ENCODE results near the gene NUP214. TPM values are rescaled to one million over a fixed set of nuclear protein-coding genes. Genes with fewer than 3 reads are reported as not detected.

The NUP214 gene
- total RNA-seq, 1 donor from 2014 or later, result 30.5 TPM

- Histone ChIP-seq H3K4me3 (ENCODE audit: low read depth, low read length) (no peak overlapping the region), H3K36me3 (ENCODE audit: control insufficient read depth, insufficient read depth, low read length) (no peaks in the 10 kb centered on the region), H3K27me3 (ENCODE audit: control insufficient read depth, insufficient read depth, low read length) (no peaks in the 10 kb centered on the region)
- TF ChIP-seq CTCF (IDR thresholded peaks at IDR 0.05; ENCODE audit: insufficient read depth, low read length, poor library complexity, severe bottlenecking), result no peak
- no peak for DNase-seq (ENCODE audit: low read depth)
These were observed 126.7 kb downstream of the NUP214 start for GRCh38 chr9:131252120-131252519.

- no peak overlapping the region for H3K4me3 ChIP-seq (ENCODE audit: low read depth, low read length)
- no peak for DNase-seq (ENCODE audit: low read depth)
- no peaks in the 10 kb centered on the region for H3K36me3 ChIP-seq (ENCODE audit: control insufficient read depth, insufficient read depth, low read length)
- no peak for TF ChIP-seq CTCF (IDR thresholded peaks at IDR 0.05; ENCODE audit: insufficient read depth, low read length, poor library complexity, severe bottlenecking)
- no peaks in the 10 kb centered on the region for H3K27me3 ChIP-seq (ENCODE audit: control insufficient read depth, insufficient read depth, low read length)
These were observed 128.6 kb downstream of the NUP214 start for GRCh38 chr9:131253891-131254491.

- no peak for DNase-seq (ENCODE audit: low read depth)
- TF ChIP-seq CTCF (IDR thresholded peaks at IDR 0.05; ENCODE audit: insufficient read depth, low read length, poor library complexity, severe bottlenecking), result no peak
- no peaks in the 10 kb centered on the region for H3K36me3 ChIP-seq (ENCODE audit: control insufficient read depth, insufficient read depth, low read length)
- H3K4me3 ChIP-seq (ENCODE audit: low read depth, low read length), result no peak overlapping the region
- no peaks in the 10 kb centered on the region for H3K27me3 ChIP-seq (ENCODE audit: control insufficient read depth, insufficient read depth, low read length)
These were observed 129.2 kb downstream of the NUP214 start for GRCh38 chr9:131254626-131255025.

GRCh38 chr9:131255676-131256197 is 130.4 kb downstream of the NUP214 start:
- Histone ChIP-seq H3K27me3 (ENCODE audit: control insufficient read depth, insufficient read depth, low read length) (no peaks in the 10 kb centered on the region), H3K4me3 (ENCODE audit: low read depth, low read length) (no peak overlapping the region), H3K36me3 (ENCODE audit: control insufficient read depth, insufficient read depth, low read length) (no peaks in the 10 kb centered on the region)
- TF ChIP-seq CTCF (IDR thresholded peaks at IDR 0.05; ENCODE audit: insufficient read depth, low read length, poor library complexity, severe bottlenecking), result no peak
- no peak for DNase-seq (ENCODE audit: low read depth)

GRCh38 chr9:131257266-131258025 is 132.1 kb downstream of the NUP214 start:
- no peaks in the 10 kb centered on the region for H3K36me3 ChIP-seq (ENCODE audit: control insufficient read depth, insufficient read depth, low read length)
- H3K27me3 ChIP-seq (ENCODE audit: control insufficient read depth, insufficient read depth, low read length), result peaks cover 2% of the 10 kb centered on the region
- TF ChIP-seq CTCF (IDR thresholded peaks at IDR 0.05; ENCODE audit: insufficient read depth, low read length, poor library complexity, severe bottlenecking), result no peak
- DNase-seq (ENCODE audit: low read depth), result no peak
- no peak overlapping the region for H3K4me3 ChIP-seq (ENCODE audit: low read depth, low read length)

Data from kidney epithelial cell (primary cell).